Fibroblast of skin of left quadriceps (primary cell): ENCODE measurements around the gene ADAMTS9.
A peak's percentile ranks its signal among the peaks of the same experiment; 100 is the strongest.

ENCODE experiments used
- DNase-seq, 2 experiments: peaks; one replicate each; pipeline ENCODE4 v3.0.0-alpha.2; 2013; ENCODE audit warnings: low read depth in 2 of 2

ADAMTS9 gene, protein sequence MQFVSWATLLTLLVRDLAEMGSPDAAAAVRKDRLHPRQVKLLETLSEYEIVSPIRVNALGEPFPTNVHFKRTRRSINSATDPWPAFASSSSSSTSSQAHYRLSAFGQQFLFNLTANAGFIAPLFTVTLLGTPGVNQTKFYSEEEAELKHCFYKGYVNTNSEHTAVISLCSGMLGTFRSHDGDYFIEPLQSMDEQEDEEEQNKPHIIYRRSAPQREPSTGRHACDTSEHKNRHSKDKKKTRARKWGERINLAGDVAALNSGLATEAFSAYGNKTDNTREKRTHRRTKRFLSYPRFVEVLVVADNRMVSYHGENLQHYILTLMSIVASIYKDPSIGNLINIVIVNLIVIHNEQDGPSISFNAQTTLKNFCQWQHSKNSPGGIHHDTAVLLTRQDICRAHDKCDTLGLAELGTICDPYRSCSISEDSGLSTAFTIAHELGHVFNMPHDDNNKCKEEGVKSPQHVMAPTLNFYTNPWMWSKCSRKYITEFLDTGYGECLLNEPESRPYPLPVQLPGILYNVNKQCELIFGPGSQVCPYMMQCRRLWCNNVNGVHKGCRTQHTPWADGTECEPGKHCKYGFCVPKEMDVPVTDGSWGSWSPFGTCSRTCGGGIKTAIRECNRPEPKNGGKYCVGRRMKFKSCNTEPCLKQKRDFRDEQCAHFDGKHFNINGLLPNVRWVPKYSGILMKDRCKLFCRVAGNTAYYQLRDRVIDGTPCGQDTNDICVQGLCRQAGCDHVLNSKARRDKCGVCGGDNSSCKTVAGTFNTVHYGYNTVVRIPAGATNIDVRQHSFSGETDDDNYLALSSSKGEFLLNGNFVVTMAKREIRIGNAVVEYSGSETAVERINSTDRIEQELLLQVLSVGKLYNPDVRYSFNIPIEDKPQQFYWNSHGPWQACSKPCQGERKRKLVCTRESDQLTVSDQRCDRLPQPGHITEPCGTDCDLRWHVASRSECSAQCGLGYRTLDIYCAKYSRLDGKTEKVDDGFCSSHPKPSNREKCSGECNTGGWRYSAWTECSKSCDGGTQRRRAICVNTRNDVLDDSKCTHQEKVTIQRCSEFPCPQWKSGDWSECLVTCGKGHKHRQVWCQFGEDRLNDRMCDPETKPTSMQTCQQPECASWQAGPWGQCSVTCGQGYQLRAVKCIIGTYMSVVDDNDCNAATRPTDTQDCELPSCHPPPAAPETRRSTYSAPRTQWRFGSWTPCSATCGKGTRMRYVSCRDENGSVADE (N-terminal part only)

GRCh38 chr3:64687781-64688604, at the start of gene ADAMTS9:
ADAMTS9 (minus strand) TSS chr3:64688000; CDS start chr3:64687657, 343 bp downstream.
- peak; percentile 37 to 49 for DNase-seq

DNA sequence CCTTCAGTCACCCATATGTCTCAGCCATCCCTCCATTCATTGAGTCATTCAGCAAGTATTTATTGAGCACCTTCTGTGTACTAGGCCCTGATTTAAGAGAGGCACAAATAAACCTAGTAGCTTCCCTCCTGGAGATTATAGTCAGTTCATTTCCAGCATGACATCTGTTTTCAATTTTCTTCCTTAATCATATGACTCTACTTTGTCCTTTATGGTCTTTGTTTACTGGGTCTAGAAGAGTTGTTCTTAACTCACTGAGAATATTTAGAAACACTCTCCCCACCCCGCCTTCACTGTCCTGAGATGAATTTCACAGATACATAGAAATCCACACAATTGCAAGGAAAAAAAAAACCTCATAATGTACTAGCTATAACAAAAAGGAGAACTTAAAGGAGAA, 44.8 kb upstream of the ADAMTS9 start:
- peak; percentile 10 to 18 for DNase-seq

- DNase-seq, result no peak
These were observed 42.9 kb upstream of the ADAMTS9 start for GRCh38 chr3:64730681-64731080.

GRCh38 chr3:64728994-64729393, 41.2 kb upstream of the ADAMTS9 start:
- no peak for DNase-seq

GRCh38 chr3:64728428-64728827, 40.6 kb upstream of the ADAMTS9 start:
- no peak for DNase-seq

- DNase-seq, result no peak
These were observed 38.8 kb upstream of the ADAMTS9 start for GRCh38 chr3:64726414-64727090.

GRCh38 chr3:64718976-64719375, 31.2 kb upstream of the ADAMTS9 start:
- no peak for DNase-seq

DNA sequence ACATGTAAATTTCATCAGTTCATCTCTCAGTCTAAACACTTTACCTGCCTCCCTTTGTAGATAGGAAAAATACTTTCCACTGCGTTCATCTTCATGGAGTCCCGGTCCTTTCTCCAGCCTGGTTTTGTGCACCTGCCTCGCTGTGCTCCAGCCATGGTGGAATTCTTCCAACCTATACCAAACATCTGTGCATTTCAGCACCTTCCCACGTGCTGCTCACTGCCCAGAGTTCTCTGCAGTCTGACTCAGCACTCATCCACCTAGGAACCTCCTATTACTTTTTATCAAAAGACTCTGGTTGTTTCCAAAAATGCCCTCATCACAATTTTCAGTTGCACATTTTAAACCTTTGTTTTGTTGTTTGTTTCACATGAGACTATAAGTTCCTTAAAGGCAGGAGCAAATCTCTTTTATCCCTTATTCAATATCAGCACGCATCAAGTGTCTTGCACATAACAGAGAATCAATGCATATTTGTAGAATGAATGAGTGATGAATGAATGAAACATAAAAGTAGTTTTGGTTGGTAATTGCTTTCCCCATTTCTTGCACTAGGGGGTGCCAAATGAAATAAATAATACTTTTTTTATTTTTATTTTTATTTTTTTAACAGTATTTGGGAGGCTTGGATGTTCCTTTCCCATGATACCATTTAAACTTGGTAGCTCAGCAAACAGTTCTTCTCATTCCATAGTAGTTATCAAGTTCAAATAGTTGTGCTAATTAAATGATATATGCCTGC, 30.2 kb upstream of the ADAMTS9 start:
- no peak for DNase-seq

GRCh38 chr3:64717411-64717810, 29.6 kb upstream of the ADAMTS9 start:
- DNase-seq, result no peak

DNA sequence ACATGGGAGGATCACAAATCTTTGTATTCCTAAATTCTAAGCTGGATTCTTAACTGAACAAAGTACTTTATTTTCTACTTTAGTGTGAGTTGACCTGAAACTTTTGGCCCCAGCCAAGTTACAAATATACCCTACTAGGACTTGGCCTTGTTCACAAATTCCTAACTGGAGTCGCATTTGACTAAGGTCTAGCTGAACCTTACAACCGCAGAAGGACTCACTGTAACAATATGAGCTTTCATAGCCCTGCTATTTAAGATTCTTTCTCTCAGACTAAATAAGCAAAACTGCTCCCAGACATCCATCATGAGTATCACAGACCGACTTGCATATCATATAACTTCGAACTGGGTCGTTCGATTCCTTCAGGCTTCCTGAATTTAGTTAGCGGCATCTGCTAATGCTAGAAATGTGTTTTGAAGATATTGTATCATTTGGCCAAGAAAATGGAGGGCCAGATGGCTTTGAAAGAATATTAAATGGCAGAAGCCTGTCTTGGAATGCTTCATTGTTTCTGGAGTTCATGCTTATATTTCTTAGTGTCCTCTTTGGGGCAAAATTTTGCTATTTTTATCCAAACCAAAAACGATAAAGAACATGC, 28.4 kb upstream of the ADAMTS9 start:
- DNase-seq, result no peak

- DNase-seq, result no peak
These were observed 27.6 kb upstream of the ADAMTS9 start for GRCh38 chr3:64715211-64715982.

DNA sequence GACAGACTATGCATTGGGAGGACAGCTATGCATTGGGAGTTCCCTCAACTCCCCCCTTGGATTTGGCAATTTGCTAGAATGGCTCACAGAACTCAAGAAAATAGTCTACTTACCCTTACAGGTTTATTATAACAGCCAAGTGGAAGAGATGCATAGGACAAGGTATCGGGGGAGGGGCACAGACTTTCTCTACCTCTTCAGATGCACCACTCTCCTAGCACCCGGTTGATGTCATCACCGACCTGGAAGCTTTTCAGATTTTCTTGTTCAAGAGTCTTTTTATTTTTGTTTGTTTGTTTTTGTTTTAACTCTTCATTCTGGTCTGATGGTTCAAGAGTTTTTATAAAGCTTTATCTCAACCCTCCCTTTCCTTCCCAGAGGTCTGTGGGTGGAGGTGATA, 20.7 kb upstream of the ADAMTS9 start:
- no peak for DNase-seq

GRCh38 chr3:64705946-64706345, 18.1 kb upstream of the ADAMTS9 start:
- DNase-seq, result no peak

- no peak for DNase-seq
These were observed 9.1 kb upstream of the ADAMTS9 start for GRCh38 chr3:64696896-64697295.

GRCh38 chr3:64694114-64694513, 6.3 kb upstream of the ADAMTS9 start:
- DNase-seq, result no peak

- DNase-seq, result no peak
These were observed 5.2 kb upstream of the ADAMTS9 start for GRCh38 chr3:64693031-64693430.

- no peak for DNase-seq
These were observed 3.3 kb upstream of the ADAMTS9 start for GRCh38 chr3:64691051-64691450.

- DNase-seq, result no peak
These were observed 567 bp downstream of the ADAMTS9 start for GRCh38 chr3:64687086-64687780.
